GM19193 (cell line): ENCODE results near the gene PVALB.

Source experiments
- POLR2A ChIP-seq: IDR thresholded peaks from 4 replicates; pipeline ENCODE4 v1.6.1; 2011; ENCODE audit not compliant: insufficient read depth, insufficient read length; ENCODE audit errors: extremely low read depth

PVALB gene

GRCh38 chr22:36855478-36855877 is 38.6 kb upstream of the PVALB start:
- no peak for TF ChIP-seq POLR2A

- TF ChIP-seq POLR2A: no peak
Observed at GRCh38 chr22:36853407-36854099, 36.7 kb upstream of the PVALB start.

GRCh38 chr22:36852056-36852973 is 35.5 kb upstream of the PVALB start:
- no peak for TF ChIP-seq POLR2A

- no peak for TF ChIP-seq POLR2A
Observed at GRCh38 chr22:36850682-36851081, 33.8 kb upstream of the PVALB start.

GRCh38 chr22:36850056-36850455 is 33.2 kb upstream of the PVALB start:
- no peak for TF ChIP-seq POLR2A

- no peak for TF ChIP-seq POLR2A
Observed at GRCh38 chr22:36846949-36847348, 30.1 kb upstream of the PVALB start.

GRCh38 chr22:36846271-36846670 is 29.4 kb upstream of the PVALB start:
- no peak for TF ChIP-seq POLR2A

- TF ChIP-seq POLR2A: no peak
Observed at GRCh38 chr22:36840106-36840505, 23.3 kb upstream of the PVALB start.

GRCh38 chr22:36839356-36840073 is 22.7 kb upstream of the PVALB start:
- no peak for TF ChIP-seq POLR2A

- no peak for TF ChIP-seq POLR2A
Observed at GRCh38 chr22:36838119-36839030, 21.5 kb upstream of the PVALB start.

GRCh38 chr22:36835903-36836302 is 19.1 kb upstream of the PVALB start:
- TF ChIP-seq POLR2A: no peak

GRCh38 chr22:36833073-36833472 is 16.2 kb upstream of the PVALB start:
- TF ChIP-seq POLR2A: no peak

GRCh38 chr22:36831717-36832116 is 14.9 kb upstream of the PVALB start:
- no peak for TF ChIP-seq POLR2A

- TF ChIP-seq POLR2A: no peak
Observed at GRCh38 chr22:36831206-36831605, 14.4 kb upstream of the PVALB start.
